Keratinocyte (primary cell): ENCODE measurements around the gene NFE2L1. TPM values are rescaled to one million over a fixed set of nuclear protein-coding genes. Genes with fewer than 3 reads are reported as not detected.
A peak's percentile ranks its signal among the peaks of the same experiment; 100 is the strongest.
"Not testable (repeated sequence)": the region's sequence is repeated elsewhere in the genome, so short reads cannot be mapped to it uniquely, and the experiment has no call there.

ENCODE experiments used
- DNase-seq: peaks from one replicate; pipeline ENCODE4 v3.0.0-alpha.2; 2011; ENCODE audit warnings: low read depth, missing footprints, low spot score
- FAIRE-seq: peaks from 2 replicates; lab custom pipeline; 2011; peaks lifted over from hg19 to GRCh38; lab: Jason Lieb, UNC
- H2AFZ ChIP-seq: 2 replicates; pipeline ENCODE4 v1.6.0; 2012; ENCODE audit warnings: low read length, control low read depth, inconsistent platforms; ENCODE audit not compliant: control insufficient read depth
- H3K27ac ChIP-seq: 2 replicates; pipeline ENCODE4 v1.5.1; 2011; ENCODE audit warnings: low read length; ENCODE audit not compliant: control insufficient read depth, insufficient read depth
- H3K27me3 ChIP-seq: 3 replicates; pipeline ENCODE4 v1.6.0; 2011; ENCODE audit warnings: low read length; ENCODE audit not compliant: control insufficient read depth, insufficient read depth; ENCODE audit errors: extremely low read depth
- H3K36me3 ChIP-seq, 2 experiments: 2 replicates in 1 of 2; 3 replicates in 1 of 2; pipeline ENCODE4 v1.5.1; 2011; ENCODE audit warnings: low read length in 2 of 2, mild to moderate bottlenecking in 1 of 2; ENCODE audit not compliant: control insufficient read depth in 2 of 2, insufficient read depth in 2 of 2; ENCODE audit errors: extremely low read depth in 1 of 2
- H3K4me1 ChIP-seq: 3 replicates; pipeline ENCODE4 v1.5.1; 2011; ENCODE audit warnings: low read length; ENCODE audit not compliant: control insufficient read depth, insufficient read depth; ENCODE audit errors: extremely low read depth
- H3K4me2 ChIP-seq: 3 replicates; pipeline ENCODE4 v1.6.0; 2011; ENCODE audit warnings: low read depth, low read length; ENCODE audit not compliant: control insufficient read depth, insufficient read depth; ENCODE audit errors: extremely low read depth
- H3K4me3 ChIP-seq, 3 experiments: fragments of 200-600 bp in 1 of 3; sonication (generic) in 1 of 3; 2 replicates in 2 of 3; 3 replicates in 1 of 3; pipeline ENCODE4 v1.5.1; 2011 to 2016; ENCODE audit warnings: low read length in 3 of 3, mild to moderate bottlenecking in 3 of 3, control low read depth in 2 of 3, inconsistent platforms in 1 of 3, low read depth in 1 of 3, mixed read lengths in 1 of 3, mixed run types in 1 of 3, moderate library complexity in 1 of 3; ENCODE audit not compliant: control insufficient read depth in 2 of 3, insufficient read depth in 2 of 3; ENCODE audit errors: extremely low read depth in 1 of 3
- H3K79me2 ChIP-seq: 2 replicates; pipeline ENCODE4 v1.6.0; 2012; ENCODE audit warnings: low read length; ENCODE audit not compliant: control insufficient read depth, insufficient read depth
- H3K9ac ChIP-seq: 3 replicates; pipeline ENCODE4 v1.6.0; 2011; ENCODE audit warnings: low read length; ENCODE audit not compliant: control insufficient read depth, insufficient read depth; ENCODE audit errors: extremely low read depth
- H3K9me1 ChIP-seq: 3 replicates; pipeline ENCODE4 v1.6.0; 2011; ENCODE audit warnings: low read length; ENCODE audit not compliant: control insufficient read depth, insufficient read depth; ENCODE audit errors: extremely low read depth
- H3K9me3 ChIP-seq: 2 replicates; pipeline ENCODE4 v1.5.1; 2012; ENCODE audit warnings: low read depth, low read length; ENCODE audit not compliant: control insufficient read depth
- H4K20me1 ChIP-seq: 3 replicates; pipeline ENCODE4 v1.6.0; 2011; ENCODE audit warnings: low read length; ENCODE audit not compliant: control insufficient read depth, insufficient read depth; ENCODE audit errors: extremely low read depth
- CTCF ChIP-seq, 3 experiments: IDR thresholded peaks in 1 of 3; conservative IDR thresholded peaks in 1 of 3; optimal IDR thresholded peaks in 1 of 3; 2 replicates in 2 of 3; 3 replicates in 1 of 3; pipeline versions ENCODE3 to v1.5.1; 2011; ENCODE audit warnings: low read length in 3 of 3, mild to moderate bottlenecking in 3 of 3, moderate library complexity in 2 of 3, control low read depth in 1 of 3, inconsistent platforms in 1 of 3; ENCODE audit not compliant: insufficient read depth in 2 of 3; ENCODE audit errors: extremely low read depth in 1 of 3
- EZH2 ChIP-seq: IDR thresholded peaks from one replicate; pipeline ENCODE4 v1.6.1; 2012; ENCODE audit warnings: inconsistent platforms, mild to moderate bottlenecking, low read length, moderate library complexity
- dilution Hi-C: fragments of 300-500 bp; cut with MboI; formaldehyde crosslinking; loops from one replicate; pipeline ENCODE4 v1.7.0; 2020; ENCODE audit warnings: low sequenced_read_pairs; ENCODE audit not compliant: extremely low pct_ligation_motif_present
- polyA plus RNA-seq, 5 experiments: library from polyadenylated mRNA; depleted of rRNA in 3 of 5; stranded (reverse) in 3 of 5; stranded (forward) in 1 of 5; unstranded in 1 of 5; fragments of >200 nt; gene quantifications; 1 replicate in 1 of 5; 2 replicates in 3 of 5; 3 replicates in 1 of 5; pipeline versions ENCODE4 v1.2.1 to v1.2.3, GENCODE V29; 2011 to 2012; ENCODE audit warnings: missing spikeins in 2 of 5, low read depth in 1 of 5, low replicate concordance in 1 of 5

The NFE2L1 gene
- polyA plus RNA-seq, 1 donor (not counting 4 experiments of a cell fraction or from before 2014, with no cell fraction given), result 208 TPM

- DNase-seq (no peak), FAIRE-seq (no peak)
- H3K79me2 ChIP-seq, result peaks cover 1% of the 10 kb centered on the region
- no peak overlapping the region for H2AFZ ChIP-seq
- no peaks in the 10 kb centered on the region for H3K9me1 ChIP-seq
- no peaks in the 10 kb centered on the region for H3K27me3 ChIP-seq
- dilution Hi-C loops, result no loop called here
- peaks cover 17 to 29% of the 10 kb centered on the region in 2 experiments for H3K36me3 ChIP-seq
- TF ChIP-seq EZH2, result no peak
- TF ChIP-seq CTCF (optimal IDR thresholded peaks at IDR 0.05 in 1 of 3, IDR thresholded peaks at IDR 0.05 in 1 of 3, conservative IDR thresholded peaks at IDR 0.05 in 1 of 3; ENCODE audit: extremely low read depth in 1 of 3, insufficient read depth in 2 of 3, low read length in 3 of 3), result no peak
- H3K9ac ChIP-seq, result no peak overlapping the region
- H3K4me2 ChIP-seq, result no peak overlapping the region
- H3K4me3 ChIP-seq, result no peak overlapping the region
- no peaks in the 10 kb centered on the region for H3K9me3 ChIP-seq
- peak overlapping the region; percentile 34 for H3K27ac ChIP-seq
- peaks cover 23% of the 10 kb centered on the region for H3K4me1 ChIP-seq
- H4K20me1 ChIP-seq, result no peaks in the 10 kb centered on the region
Observed at GRCh38 chr17:48070195-48070594, 22.0 kb downstream of the NFE2L1 start.

DNA sequence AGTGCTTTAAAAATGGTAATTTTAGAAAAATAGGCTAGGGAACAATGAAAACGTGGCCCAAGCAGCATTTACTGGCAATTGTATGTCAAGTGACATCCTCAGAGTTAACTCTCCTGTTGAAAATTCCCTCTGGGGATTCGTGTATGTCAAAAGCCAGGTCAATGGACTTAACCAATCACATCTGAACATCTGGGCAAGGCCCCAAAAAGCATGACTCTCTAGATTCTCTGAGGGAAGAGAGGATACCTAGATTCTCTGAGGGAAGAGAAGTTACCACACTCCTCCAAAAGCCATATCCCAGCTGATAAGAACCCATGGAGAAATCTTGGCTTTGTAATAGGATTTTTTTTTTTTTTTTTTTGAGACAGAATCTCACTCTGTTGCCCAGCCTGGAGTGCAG lies 23.5 kb downstream of the NFE2L1 start:
- DNase-seq, result no peak
- H2AFZ ChIP-seq, result no peak overlapping the region
- peaks cover under 1% of the 10 kb centered on the region for H3K79me2 ChIP-seq
- no peak overlapping the region for H3K9ac ChIP-seq
- no peak overlapping the region for H3K27ac ChIP-seq
- no peaks in the 10 kb centered on the region for H3K9me3 ChIP-seq
- no peak for FAIRE-seq
- no peak overlapping the region for H3K4me2 ChIP-seq
- peaks cover 15 to 32% of the 10 kb centered on the region in 2 experiments for H3K36me3 ChIP-seq
- no peak overlapping the region for H3K4me3 ChIP-seq
- H3K27me3 ChIP-seq, result no peaks in the 10 kb centered on the region
- no peaks in the 10 kb centered on the region for H4K20me1 ChIP-seq
- TF ChIP-seq CTCF (optimal IDR thresholded peaks at IDR 0.05 in 1 of 3, IDR thresholded peaks at IDR 0.05 in 1 of 3, conservative IDR thresholded peaks at IDR 0.05 in 1 of 3; ENCODE audit: extremely low read depth in 1 of 3, insufficient read depth in 2 of 3, low read length in 3 of 3) (no peak), EZH2 (no peak)
- no peaks in the 10 kb centered on the region for H3K9me1 ChIP-seq
- H3K4me1 ChIP-seq, result peaks cover 18% of the 10 kb centered on the region
- dilution Hi-C loops, result no loop called here

GRCh38 chr17:48072811-48073210 lies 24.7 kb downstream of the NFE2L1 start:
- Histone ChIP-seq H3K36me3 (peaks cover 14 to 32% of the 10 kb centered on the region in 2 experiments), H3K4me1 (peaks cover 14% of the 10 kb centered on the region)
- H3K27ac ChIP-seq, H3K9ac ChIP-seq, H2AFZ ChIP-seq, dilution Hi-C loops, FAIRE-seq, H3K4me3 ChIP-seq, H3K27me3 ChIP-seq, H4K20me1 ChIP-seq, H3K9me1 ChIP-seq, H3K79me2 ChIP-seq, H3K9me3 ChIP-seq, H3K4me2 ChIP-seq, DNase-seq: not testable (repeated sequence)

DNA sequence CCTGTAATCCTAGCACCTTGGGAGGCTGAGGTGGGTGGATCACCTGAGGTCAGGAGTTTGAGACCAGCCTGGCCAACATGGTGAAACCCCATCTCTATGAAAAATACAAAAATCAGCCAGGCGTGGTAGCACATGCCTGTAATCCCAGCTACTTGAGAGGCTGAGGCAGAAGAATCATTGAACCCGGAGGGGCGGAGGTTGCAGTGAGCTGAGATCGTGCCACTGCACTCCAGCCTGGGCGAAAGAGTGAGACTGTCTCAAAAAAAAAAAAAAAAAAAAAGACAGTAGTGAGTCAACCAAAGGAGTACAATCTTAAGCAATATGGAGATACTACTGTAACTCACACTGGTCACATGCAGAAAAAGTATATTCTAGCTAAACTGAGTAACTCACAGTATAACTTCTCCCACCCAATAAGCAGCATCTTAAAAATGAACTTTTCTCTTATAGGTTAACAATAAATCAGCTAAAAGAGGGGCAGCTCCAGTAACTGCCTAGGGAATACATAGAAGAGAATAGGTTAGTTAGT lies 25.5 kb downstream of the NFE2L1 start:
- H4K20me1 ChIP-seq, FAIRE-seq, DNase-seq, H3K4me1 ChIP-seq, H3K4me2 ChIP-seq, H3K9me3 ChIP-seq, H3K9me1 ChIP-seq, H2AFZ ChIP-seq, H3K27me3 ChIP-seq, dilution Hi-C loops, H3K4me3 ChIP-seq: not testable (repeated sequence)
- Histone ChIP-seq H3K27ac (peak overlapping the region; percentile 60), H3K36me3 (peaks cover 14 to 27% of the 10 kb centered on the region in 2 experiments), H3K79me2 (peaks cover 14% of the 10 kb centered on the region), H3K9ac (peak overlapping the region; percentile 43)
